ENCODE measurements around the gene CDR2.

The CDR2 gene

GRCh38 chr16:22358000-22358399, 16.4 kb downstream of the CDR2 start:
- Histone ChIP-seq H3K4me3 (replicated peaks; ENCODE audit: insufficient read depth, low read length) (no peak overlapping the region), H3K27me3 (ENCODE audit: insufficient read depth, poor library complexity, severe bottlenecking) (no peaks in the 10 kb centered on the region), H3K27ac (replicated peaks) (no peak overlapping the region)
- TF ChIP-seq SPI1 (IDR thresholded peaks at IDR 0.05; ENCODE audit: borderline replicate concordance, low read depth) (no peak), GABPA (IDR thresholded peaks at IDR 0.05; ENCODE audit: low read depth) (no peak), CTCF (IDR thresholded peaks at IDR 0.05; ENCODE audit: insufficient read depth, low read length) (no peak), POLR2AphosphoS5 (IDR thresholded peaks at IDR 0.05; ENCODE audit: low read depth) (no peak), REST (IDR thresholded peaks at IDR 0.05; ENCODE audit: insufficient replicate concordance, low read depth) (no peak)
- DNase-seq (ENCODE audit: low read depth in 1 of 2, low spot score in 1 of 2) = no peak

- Histone ChIP-seq H3K4me3 (replicated peaks; ENCODE audit: insufficient read depth, low read length) (no peak overlapping the region), H3K27ac (replicated peaks) (no peak overlapping the region), H3K27me3 (ENCODE audit: insufficient read depth, poor library complexity, severe bottlenecking) (no peaks in the 10 kb centered on the region)
- TF ChIP-seq GABPA (IDR thresholded peaks at IDR 0.05; ENCODE audit: low read depth) (no peak), POLR2AphosphoS5 (IDR thresholded peaks at IDR 0.05; ENCODE audit: low read depth) (no peak), REST (IDR thresholded peaks at IDR 0.05; ENCODE audit: insufficient replicate concordance, low read depth) (no peak), CTCF (IDR thresholded peaks at IDR 0.05; ENCODE audit: insufficient read depth, low read length) (no peak), SPI1 (IDR thresholded peaks at IDR 0.05; ENCODE audit: borderline replicate concordance, low read depth) (no peak)
- no peak for DNase-seq (ENCODE audit: low read depth in 1 of 2, low spot score in 1 of 2)
Measured at GRCh38 chr16:22357635-22357971, 16.8 kb downstream of the CDR2 start.

- DNase-seq (ENCODE audit: low read depth in 1 of 2, low spot score in 1 of 2) = no peak
- H3K27ac ChIP-seq (replicated peaks) = no peak overlapping the region
- no peaks in the 10 kb centered on the region for H3K27me3 ChIP-seq (ENCODE audit: insufficient read depth, poor library complexity, severe bottlenecking)
- no peak for TF ChIP-seq REST (IDR thresholded peaks at IDR 0.05; ENCODE audit: insufficient replicate concordance, low read depth)
- TF ChIP-seq CTCF (IDR thresholded peaks at IDR 0.05; ENCODE audit: insufficient read depth, low read length) = no peak
- no peak for TF ChIP-seq SPI1 (IDR thresholded peaks at IDR 0.05; ENCODE audit: borderline replicate concordance, low read depth)
- TF ChIP-seq POLR2AphosphoS5 (IDR thresholded peaks at IDR 0.05; ENCODE audit: low read depth) = no peak
- TF ChIP-seq GABPA (IDR thresholded peaks at IDR 0.05; ENCODE audit: low read depth) = no peak
- no peak overlapping the region for H3K4me3 ChIP-seq (replicated peaks; ENCODE audit: insufficient read depth, low read length)
Measured at GRCh38 chr16:22356930-22357634, 17.3 kb downstream of the CDR2 start.
